SHP77 (cell line): ENCODE data around the gene CACNA2D3.

Experiments used
- DNase-seq, 2 experiments: peaks; one replicate each; lab custom pipeline; 2025; lab: John Stamatoyannopoulos, UW

The CACNA2D3 gene

GRCh38 chr3:54530944-54531343, 408.6 kb downstream of the CACNA2D3 start:
- no peak for DNase-seq

DNA sequence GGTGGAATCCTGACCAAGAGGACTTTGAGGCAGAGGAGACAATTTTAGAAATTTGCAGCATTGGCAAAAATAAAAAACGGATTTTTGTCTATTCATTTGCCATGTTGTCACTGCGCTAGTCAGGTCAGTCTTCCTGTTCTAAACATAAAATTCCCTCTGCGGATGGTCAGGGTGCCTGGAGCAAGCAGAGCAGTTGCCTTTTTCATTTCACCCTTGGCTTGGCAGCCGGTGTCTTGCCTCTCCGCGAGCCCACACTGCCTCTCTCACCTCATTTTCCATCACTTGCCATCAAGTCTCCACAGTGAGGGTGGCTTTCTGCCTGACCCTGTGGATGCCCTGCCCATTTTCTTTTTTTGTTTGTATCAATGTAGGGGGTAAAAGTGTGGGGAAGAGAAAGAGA, 409.4 kb downstream of the CACNA2D3 start:
- DNase-seq = no peak

DNA sequence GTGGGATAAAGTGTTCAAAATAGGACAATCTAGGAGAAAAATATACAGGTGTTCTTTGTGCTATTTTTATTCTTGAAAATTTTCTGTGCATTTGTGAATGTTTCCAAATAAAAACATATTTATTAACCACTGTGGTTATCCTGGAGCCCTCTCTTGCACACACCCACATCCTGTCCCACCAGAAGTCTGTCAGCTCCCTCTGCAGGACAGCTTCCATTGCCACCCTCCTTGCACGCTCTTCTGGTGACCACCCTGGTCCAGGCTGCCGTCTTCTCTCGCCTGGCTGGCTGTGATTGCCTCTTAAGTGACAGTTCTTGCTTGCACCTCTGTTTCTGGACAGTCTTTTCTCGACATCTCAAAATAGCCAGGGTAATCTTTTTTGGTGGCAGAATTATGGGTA, 411.5 kb downstream of the CACNA2D3 start:
- peak in 1 of 2 experiments; percentile 1 for DNase-seq

DNA sequence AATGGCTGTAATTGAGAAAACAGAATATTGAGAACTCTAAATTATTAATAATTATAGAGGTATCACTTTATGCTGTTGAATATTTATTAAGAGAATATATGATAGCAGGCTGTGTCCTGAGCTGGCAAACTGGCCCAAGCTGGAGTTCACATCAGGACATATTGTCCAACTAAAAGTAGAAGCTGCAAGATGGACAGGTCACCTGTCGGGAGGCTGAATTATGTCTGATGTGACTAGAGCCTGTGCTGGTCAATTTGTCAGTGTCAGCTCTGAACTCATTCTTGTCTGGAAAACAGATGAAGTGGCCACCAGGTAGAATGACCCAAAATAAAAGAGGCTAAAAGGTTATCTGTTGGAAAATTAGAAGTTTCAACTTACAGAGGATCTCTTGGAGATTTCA, 413.3 kb downstream of the CACNA2D3 start:
- no peak for DNase-seq

DNA sequence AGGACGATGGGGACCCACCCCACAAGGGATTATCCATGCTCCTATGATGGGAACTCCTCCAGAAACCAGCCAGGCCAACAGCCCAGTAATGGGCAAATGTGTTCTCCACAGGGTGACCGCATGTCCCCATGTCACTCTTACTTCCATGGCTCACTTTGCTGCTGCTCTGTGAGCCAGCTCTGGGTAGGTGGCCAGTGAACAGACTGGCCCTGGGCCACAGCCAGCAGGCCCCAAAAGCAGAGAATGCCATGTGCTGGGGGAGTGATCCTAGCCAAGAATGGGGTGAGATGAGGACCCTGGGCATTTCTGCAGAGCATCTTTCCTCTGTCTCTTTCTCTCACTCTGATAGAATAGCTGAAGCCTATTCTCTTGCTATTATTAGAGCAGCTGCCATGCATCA, 414.1 kb downstream of the CACNA2D3 start:
- DNase-seq = no peak

- DNase-seq = no peak
Observed at GRCh38 chr3:54537506-54537905, 415.2 kb downstream of the CACNA2D3 start.

DNA sequence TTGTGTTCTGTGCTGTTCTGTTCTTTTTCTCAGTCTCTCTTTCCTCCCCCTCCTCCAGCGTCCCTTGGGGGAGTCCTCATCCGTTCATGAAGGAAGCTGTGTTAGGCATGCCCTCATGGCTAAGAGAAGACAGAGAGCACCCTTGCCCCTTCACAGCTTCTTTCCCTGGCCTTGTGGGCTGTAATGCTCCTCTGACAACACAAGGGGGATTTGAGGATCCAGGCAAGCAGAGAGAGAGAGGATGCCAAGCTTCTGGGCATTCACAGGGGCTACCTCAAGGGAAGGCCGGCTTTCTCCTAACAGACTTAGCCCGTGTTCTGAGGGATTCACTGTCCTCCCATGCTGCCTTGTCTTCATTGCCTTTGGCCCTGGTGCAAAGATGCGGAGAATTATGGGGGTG, 416.0 kb downstream of the CACNA2D3 start:
- DNase-seq = peak in 1 of 2 experiments; percentile 2

DNA sequence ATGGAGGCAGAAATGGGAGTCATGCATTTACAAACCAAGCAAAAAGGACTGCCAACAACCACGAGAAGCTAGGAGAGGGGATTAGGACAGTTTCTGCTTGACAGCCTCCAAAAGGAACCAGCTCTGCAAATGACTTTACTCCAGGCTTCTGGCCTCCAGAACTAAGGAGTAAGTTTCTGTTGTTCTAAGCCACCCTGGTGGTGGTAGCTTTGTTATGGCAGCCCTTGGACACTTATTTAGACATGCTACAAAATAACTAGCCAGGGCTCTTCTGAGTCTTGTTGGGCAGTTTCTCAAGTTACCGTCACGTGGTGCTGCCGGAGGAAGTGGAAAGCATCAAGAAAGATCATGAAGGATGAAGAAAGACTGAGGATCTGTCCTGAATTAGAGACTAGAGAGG, 419.0 kb downstream of the CACNA2D3 start:
- DNase-seq = no peak

DNA sequence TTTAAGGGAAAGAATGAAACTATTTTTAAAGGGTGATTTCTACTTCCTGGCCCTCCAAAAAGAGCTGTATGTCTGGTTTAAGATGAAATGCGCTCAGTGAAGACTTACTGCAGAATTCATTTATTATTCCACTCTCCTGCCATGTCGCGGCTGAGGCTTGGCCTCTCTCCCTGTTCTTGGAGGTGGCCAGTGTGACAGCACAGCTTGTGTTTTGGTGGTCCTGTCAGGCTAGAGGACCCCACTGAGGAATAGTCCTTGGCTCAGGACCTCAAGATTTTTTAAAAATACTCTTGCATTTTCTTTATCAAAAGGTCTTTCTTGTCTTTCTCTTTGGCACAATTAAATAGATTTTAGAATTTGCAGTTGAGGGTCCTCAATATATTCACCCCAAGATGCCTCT, 421.1 kb downstream of the CACNA2D3 start:
- DNase-seq = no peak

GRCh38 chr3:54547051-54547450, 424.7 kb downstream of the CACNA2D3 start:
- DNase-seq = no peak

DNA sequence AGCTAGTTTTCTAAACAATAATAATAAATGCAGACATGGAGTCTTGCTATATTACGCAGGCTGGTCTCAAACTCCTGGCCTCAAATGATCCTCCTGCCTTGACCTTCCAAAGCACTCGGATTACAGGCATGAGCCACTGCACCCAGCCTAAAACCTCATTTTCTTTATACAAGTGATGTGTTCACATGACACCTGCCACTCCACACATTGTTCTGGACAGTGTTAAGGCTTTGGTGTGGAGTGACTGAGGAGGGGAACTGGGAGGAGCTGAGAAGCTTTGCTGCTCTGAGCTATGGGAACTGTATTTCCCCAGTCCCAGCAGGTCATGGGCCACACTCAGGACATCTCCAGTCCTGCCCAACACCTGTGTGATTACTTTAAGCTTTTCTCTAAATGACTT, 425.5 kb downstream of the CACNA2D3 start:
- DNase-seq = no peak

DNA sequence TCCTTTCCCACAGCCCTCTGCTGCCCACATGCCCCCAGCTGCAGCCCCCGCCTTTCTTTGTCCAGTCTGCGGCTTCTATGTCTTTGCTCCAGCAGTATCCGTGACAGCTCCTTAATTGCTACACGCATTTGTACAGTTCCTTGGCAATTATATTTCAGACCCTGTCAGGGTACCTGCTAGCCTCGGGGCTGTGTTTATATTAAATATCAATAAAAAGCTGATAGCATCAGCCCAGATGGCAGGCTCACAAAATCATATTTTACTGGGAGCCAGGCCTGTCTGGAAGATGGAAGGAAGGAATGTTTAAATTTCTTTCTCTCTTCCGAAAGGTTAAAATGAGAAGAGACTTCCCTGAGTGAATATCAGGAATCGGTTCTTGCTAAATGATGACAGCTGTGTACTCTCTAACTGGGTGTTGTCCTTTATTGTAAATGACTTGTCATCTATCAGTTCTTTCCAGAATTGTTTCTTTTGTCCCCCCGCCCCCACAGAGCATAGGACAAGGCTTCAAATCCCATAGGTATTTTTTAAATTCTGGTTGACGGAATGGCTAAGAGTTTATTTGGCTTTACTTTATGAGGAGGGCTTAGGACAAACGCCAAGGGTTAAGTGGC, 427.4 kb downstream of the CACNA2D3 start:
- DNase-seq = no peak

- peak in 1 of 2 experiments; percentile 2 for DNase-seq
Observed at GRCh38 chr3:54550221-54550977, 428.0 kb downstream of the CACNA2D3 start.

DNA sequence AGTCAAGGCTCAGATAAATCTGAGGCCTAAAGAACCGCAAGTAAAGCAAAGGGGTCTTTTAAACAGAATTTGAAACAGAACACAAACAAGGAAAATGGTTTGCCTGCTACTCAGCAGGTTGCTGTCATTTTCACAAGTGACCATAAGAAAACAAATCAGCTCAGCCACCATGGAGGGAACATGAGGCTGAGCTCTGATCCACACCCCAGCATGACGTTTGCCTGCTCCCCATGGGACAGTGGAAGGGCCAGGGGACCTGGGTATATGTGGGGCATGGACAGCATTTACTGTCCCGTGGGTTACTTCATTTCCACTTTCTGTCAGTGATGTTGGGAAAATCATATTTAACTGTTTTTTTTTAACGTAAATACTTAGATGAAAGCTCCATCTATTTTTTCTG, 434.3 kb downstream of the CACNA2D3 start:
- DNase-seq = no peak

DNA sequence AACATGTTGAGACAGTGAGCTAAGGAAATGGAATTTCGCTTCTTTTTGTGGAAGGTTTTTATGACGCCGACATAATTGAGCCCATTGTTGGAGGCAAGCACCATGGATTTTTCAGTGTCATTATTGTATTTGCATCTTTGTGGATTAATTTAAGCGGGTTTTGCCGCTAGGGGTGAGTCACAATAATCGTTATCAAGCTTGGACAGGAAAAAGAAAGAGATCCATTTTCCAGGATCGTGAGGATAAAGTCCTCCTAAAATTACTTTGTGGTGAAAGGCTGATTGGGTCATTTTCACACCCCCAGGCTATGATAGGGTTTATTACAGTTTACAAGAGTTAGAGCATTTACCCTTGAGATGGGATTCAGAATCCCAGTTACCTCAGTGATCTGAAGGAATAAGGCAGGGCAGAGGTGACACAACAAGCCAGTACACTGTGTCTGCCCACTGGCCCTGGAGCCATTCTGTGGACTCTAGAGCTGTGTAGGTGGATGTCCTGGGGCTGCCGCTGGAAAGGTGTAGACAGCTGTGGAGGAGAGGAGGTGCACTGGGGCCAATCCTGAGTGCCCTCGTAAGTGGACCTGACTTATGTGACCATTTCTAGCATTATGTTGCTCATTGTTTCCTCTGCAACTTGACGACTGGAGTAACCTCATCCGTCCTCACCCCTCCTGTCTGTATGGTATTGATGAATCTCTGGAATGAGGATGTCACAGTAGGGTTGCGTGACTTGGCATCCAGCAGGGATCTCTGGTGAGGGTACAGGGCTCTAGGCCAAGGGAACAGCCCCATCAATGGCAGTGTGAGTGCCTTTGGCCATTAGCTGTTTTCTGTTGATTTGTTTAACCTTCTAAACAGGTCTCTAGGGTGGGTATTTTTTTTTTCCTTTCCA, 435.4 kb downstream of the CACNA2D3 start:
- DNase-seq = no peak

- DNase-seq = no peak
Observed at GRCh38 chr3:54563501-54564200, 441.3 kb downstream of the CACNA2D3 start.

GRCh38 chr3:54564374-54564925, 442.1 kb downstream of the CACNA2D3 start:
- DNase-seq = no peak

- no peak for DNase-seq
Observed at GRCh38 chr3:54565956-54566355, 443.6 kb downstream of the CACNA2D3 start.

- no peak for DNase-seq
Observed at GRCh38 chr3:54567949-54568348, 445.6 kb downstream of the CACNA2D3 start.

GRCh38 chr3:54570008-54570407, 447.7 kb downstream of the CACNA2D3 start:
- DNase-seq = no peak

- no peak for DNase-seq
Observed at GRCh38 chr3:54572197-54572895, 450.0 kb downstream of the CACNA2D3 start.
